ENCODE data around the gene SH3BP5.

GRCh38 chr3:15265655-15266509 is 66.5 kb downstream of the SH3BP5 start:
- no peak for TF ChIP-seq POLR2A (IDR thresholded peaks at IDR 0.05)
- TF ChIP-seq, protein P1, sequence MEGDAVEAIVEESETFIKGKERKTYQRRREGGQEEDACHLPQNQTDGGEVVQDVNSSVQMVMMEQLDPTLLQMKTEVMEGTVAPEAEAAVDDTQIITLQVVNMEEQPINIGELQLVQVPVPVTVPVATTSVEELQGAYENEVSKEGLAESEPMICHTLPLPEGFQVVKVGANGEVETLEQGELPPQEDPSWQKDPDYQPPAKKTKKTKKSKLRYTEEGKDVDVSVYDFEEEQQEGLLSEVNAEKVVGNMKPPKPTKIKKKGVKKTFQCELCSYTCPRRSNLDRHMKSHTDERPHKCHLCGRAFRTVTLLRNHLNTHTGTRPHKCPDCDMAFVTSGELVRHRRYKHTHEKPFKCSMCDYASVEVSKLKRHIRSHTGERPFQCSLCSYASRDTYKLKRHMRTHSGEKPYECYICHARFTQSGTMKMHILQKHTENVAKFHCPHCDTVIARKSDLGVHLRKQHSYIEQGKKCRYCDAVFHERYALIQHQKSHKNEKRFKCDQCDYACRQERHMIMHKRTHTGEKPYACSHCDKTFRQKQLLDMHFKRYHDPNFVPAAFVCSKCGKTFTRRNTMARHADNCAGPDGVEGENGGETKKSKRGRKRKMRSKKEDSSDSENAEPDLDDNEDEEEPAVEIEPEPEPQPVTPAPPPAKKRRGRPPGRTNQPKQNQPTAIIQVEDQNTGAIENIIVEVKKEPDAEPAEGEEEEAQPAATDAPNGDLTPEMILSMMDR (IDR thresholded peaks at IDR 0.05) = no peak
- no peak for TF ChIP-seq EP300 (IDR thresholded peaks at IDR 0.05)
